ENCODE data around the gene GJA4. TPM values are rescaled to one million over a fixed set of nuclear protein-coding genes. Genes with fewer than 3 reads are reported as not detected.

Gene GJA4
- total RNA-seq, 1 experiment from 2014 or later = not detected

DNA sequence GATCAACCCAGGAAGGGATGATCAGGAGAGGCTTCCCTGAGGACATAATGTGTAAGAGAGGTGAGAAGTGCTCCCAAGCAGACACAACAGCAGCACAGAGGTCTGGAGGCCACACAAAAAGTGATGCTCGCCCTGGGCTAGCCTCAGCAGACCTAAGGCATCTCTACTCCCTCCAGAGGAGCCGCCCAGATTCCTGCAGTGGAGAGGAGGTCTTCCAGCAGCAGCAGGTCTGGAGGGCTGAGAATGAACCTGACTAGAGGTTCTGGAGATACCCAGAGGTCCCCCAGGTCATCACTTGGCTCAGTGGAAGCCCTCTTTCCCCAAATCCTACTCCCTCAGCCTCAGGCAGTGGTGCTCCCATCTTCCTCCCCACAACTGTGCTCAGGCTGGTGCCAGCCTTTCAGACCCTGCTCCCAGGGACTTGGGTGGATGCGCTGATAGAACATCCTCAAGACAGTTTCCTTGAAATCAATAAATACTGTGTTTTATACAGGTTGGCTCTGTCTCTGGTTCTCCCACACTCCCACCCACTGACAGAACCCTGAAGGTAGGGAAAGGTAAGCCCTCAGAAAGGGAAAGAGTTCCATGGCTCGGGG lies 6.8 kb upstream of the GJA4 start:
- H3K4me3 ChIP-seq = no peak overlapping the region
- intact Hi-C loops (cut with micrococcal nuclease; ENCODE audit: unreplicated experiment) = loop anchor here (1.0 to 5.0 kb wide), 2 partner anchors 66 to 81 kb away; no protein-coding TSS in a partner anchor
- no TSS peak for BruUV-seq (replicated peaks)
- peaks cover 26% of the 10 kb centered on the region; the same call in 1 of the 2 replicates for H3K36me3 ChIP-seq (ENCODE audit: low read depth)
- ChIA-PET CTCF (interaction anchor here (0.6 to 1.5 kb wide), 5 partner anchors 31 to 575 kb away, joined by 3 to 10 read pairs (median 4); partner anchors contain the start of genes GJB5 and SMIM12), POLR2A (ENCODE audit: unreplicated experiment) (interaction anchor here (0.6 to 0.7 kb wide), 2 partner anchors 31 to 189 kb away, joined by 3 to 4 read pairs; no protein-coding TSS in a partner anchor)
- H3K27ac ChIP-seq = no peak overlapping the region
- no peaks in the 10 kb centered on the region for H3K27me3 ChIP-seq (ENCODE audit: insufficient read depth, low read depth)
- peaks cover 50% of the 10 kb centered on the region for H3F3A ChIP-seq (ENCODE audit: insufficient read depth, low read depth)
- H3K4me2 ChIP-seq = no peak overlapping the region
- H3K9me3 ChIP-seq (ENCODE audit: insufficient read depth, low read depth) = no peaks in the 10 kb centered on the region
- H3K4me1 ChIP-seq (replicated peaks; ENCODE audit: insufficient read depth) = peaks cover 24% of the 10 kb centered on the region
- peaks cover 45% of the 10 kb centered on the region for H3K79me2 ChIP-seq (ENCODE audit: low read depth)
- H4K20me1 ChIP-seq (ENCODE audit: insufficient read depth) = peaks cover 30% of the 10 kb centered on the region
- no peaks in the 10 kb centered on the region for H3K9me2 ChIP-seq (ENCODE audit: insufficient read depth)
- DNase-seq = no peak
- no peak overlapping the region for H2AFZ ChIP-seq
- no peak for TF ChIP-seq EZH2 (IDR thresholded peaks at IDR 0.05; ENCODE audit: low read depth)
- TF ChIP-seq, protein P1, sequence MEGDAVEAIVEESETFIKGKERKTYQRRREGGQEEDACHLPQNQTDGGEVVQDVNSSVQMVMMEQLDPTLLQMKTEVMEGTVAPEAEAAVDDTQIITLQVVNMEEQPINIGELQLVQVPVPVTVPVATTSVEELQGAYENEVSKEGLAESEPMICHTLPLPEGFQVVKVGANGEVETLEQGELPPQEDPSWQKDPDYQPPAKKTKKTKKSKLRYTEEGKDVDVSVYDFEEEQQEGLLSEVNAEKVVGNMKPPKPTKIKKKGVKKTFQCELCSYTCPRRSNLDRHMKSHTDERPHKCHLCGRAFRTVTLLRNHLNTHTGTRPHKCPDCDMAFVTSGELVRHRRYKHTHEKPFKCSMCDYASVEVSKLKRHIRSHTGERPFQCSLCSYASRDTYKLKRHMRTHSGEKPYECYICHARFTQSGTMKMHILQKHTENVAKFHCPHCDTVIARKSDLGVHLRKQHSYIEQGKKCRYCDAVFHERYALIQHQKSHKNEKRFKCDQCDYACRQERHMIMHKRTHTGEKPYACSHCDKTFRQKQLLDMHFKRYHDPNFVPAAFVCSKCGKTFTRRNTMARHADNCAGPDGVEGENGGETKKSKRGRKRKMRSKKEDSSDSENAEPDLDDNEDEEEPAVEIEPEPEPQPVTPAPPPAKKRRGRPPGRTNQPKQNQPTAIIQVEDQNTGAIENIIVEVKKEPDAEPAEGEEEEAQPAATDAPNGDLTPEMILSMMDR (conservative IDR thresholded peaks at IDR 0.05) = no peak

DNA sequence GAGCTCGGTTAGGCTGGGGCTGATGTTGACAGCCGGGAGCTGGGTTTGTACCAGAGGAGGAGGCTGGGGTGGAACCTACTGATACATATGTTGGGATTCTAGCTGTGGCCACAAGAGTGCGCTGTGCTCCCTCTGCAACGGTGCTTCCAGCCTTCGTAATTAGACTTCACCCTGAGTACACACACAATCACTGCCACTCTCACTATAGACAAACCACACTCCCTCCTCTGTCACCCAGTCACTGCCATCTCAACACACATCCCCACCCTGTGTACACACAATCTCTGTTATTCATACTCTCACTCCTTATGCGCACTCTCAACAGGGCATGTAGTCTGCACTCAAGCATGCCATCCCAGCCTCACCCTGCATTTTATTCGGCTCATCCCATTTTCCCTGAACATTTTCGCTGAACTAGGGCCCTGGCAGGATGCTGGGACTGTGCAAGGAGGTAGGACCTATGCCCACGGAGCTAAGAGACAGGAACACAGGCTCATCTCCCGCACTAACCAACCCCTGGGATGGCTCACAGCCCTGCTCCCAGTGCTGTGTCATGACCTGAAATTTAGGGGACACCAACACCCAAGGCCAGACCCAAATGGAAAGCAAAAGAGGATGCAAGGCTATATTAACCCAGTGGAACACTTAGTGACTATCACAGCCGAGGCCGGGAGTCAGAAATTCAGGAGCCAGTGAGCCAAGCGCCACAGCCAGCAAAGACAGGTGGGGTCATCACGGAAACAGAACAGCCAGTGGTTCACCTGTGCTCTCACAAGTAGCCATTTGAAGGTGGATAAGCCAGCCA lies 6.1 kb upstream of the GJA4 start:
- peaks cover 50% of the 10 kb centered on the region for H3F3A ChIP-seq (ENCODE audit: insufficient read depth, low read depth)
- peaks cover 26% of the 10 kb centered on the region; the same call in 1 of the 2 replicates for H3K36me3 ChIP-seq (ENCODE audit: low read depth)
- DNase-seq = peak; percentile 55 to 61
- no TSS peak for BruUV-seq (replicated peaks)
- intact Hi-C loops (cut with micrococcal nuclease; ENCODE audit: unreplicated experiment) = loop anchor here (1.0 to 5.0 kb wide), 2 partner anchors 66 to 81 kb away; no protein-coding TSS in a partner anchor
- TF ChIP-seq EZH2 (IDR thresholded peaks at IDR 0.05; ENCODE audit: low read depth) = no peak
- TF ChIP-seq, protein P1 (conservative IDR thresholded peaks at IDR 0.05) = peak; percentile 82
- ChIA-PET POLR2A (ENCODE audit: unreplicated experiment) (interaction anchor here (0.6 to 0.7 kb wide), 2 partner anchors 31 to 188 kb away, joined by 3 to 4 read pairs; no protein-coding TSS in a partner anchor), CTCF (interaction anchor here (0.6 to 1.5 kb wide), 5 partner anchors 32 to 77 kb away, joined by 3 to 10 read pairs (median 4); partner anchors contain the start of genes GJB5 and SMIM12)
- peaks cover 30% of the 10 kb centered on the region for H4K20me1 ChIP-seq (ENCODE audit: insufficient read depth)
- H3K9me2 ChIP-seq (ENCODE audit: insufficient read depth) = no peaks in the 10 kb centered on the region
- no peaks in the 10 kb centered on the region for H3K27me3 ChIP-seq (ENCODE audit: insufficient read depth, low read depth)
- no peaks in the 10 kb centered on the region for H3K9me3 ChIP-seq (ENCODE audit: insufficient read depth, low read depth)
- H3K79me2 ChIP-seq (ENCODE audit: low read depth) = peaks cover 38% of the 10 kb centered on the region
- H3K4me3 ChIP-seq = no peak overlapping the region
- no peak overlapping the region for H2AFZ ChIP-seq
- no peak overlapping the region for H3K27ac ChIP-seq
- peaks cover 24% of the 10 kb centered on the region for H3K4me1 ChIP-seq (replicated peaks; ENCODE audit: insufficient read depth)
- no peak overlapping the region for H3K4me2 ChIP-seq
